ENCODE results near the gene RNF11.

The RNF11 gene

GRCh38 chr1:51314974-51315373 is 78.9 kb downstream of the RNF11 start:
- DNase-seq (ENCODE audit: low spot score), result no peak

- DNase-seq (ENCODE audit: low spot score), result no peak
These were observed 80.2 kb downstream of the RNF11 start for GRCh38 chr1:51316113-51316845.

- no peak for DNase-seq (ENCODE audit: low spot score)
These were observed 80.7 kb downstream of the RNF11 start for GRCh38 chr1:51316846-51317120.

GRCh38 chr1:51317798-51318197 is 81.7 kb downstream of the RNF11 start:
- no peak for DNase-seq (ENCODE audit: low spot score)

- DNase-seq (ENCODE audit: low spot score), result no peak
These were observed 85.2 kb downstream of the RNF11 start for GRCh38 chr1:51320967-51321923.

- no peak for DNase-seq (ENCODE audit: low spot score)
These were observed 85.8 kb downstream of the RNF11 start for GRCh38 chr1:51321924-51322280.

- no peak for DNase-seq (ENCODE audit: low spot score)
These were observed 86.5 kb downstream of the RNF11 start for GRCh38 chr1:51322417-51323101.

Data from HuH-7.5 (cell line).